ENCODE results near the gene RNF31.
A peak's percentile ranks its signal among the peaks of the same experiment; 100 is the strongest.

RNF31 gene

GRCh38 chr14:24204163-24205146 is 57.2 kb downstream of the RNF31 start:
- no peak for DNase-seq

GRCh38 chr14:24206260-24207103 is 59.2 kb downstream of the RNF31 start:
- no peak for DNase-seq

GRCh38 chr14:24207104-24207551 is 59.8 kb downstream of the RNF31 start:
- peak in 1 of 2 donors; percentile 18 for DNase-seq

GRCh38 chr14:24207625-24208024 is 60.3 kb downstream of the RNF31 start:
- no peak for DNase-seq
